Measurements from ENCODE around the gene IPCEF1.

Gene IPCEF1

DNA sequence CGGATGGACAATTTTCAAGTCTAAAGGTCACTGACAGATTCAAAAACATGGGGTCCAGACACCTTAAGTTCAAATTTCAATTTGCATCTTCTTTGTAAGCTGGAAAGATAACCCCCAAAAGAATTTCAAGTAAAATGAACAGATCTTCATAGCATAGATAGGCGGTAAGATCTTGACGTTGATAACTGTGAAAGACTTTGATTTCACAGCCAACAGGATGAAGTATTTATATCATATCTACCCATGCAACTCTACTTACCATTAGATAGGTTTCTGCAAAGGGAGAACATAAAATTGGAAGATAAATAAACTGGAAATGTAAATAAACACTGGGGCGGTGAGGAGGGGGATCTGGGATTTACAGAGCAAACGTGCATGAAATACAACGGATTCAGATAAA, 137.8 kb downstream of the IPCEF1 start:
- Histone ChIP-seq H3K4me1 (ENCODE audit: insufficient read depth, low read length, poor library complexity, severe bottlenecking) (peaks cover 34% of the 10 kb centered on the region), H3K9ac (ENCODE audit: low read depth, low read length, poor library complexity, severe bottlenecking) (no peak overlapping the region), H3K27me3 (ENCODE audit: insufficient read depth, low read length, poor library complexity, severe bottlenecking) (no peaks in the 10 kb centered on the region), H3K4me3 (ENCODE audit: low read length, poor library complexity, severe bottlenecking) (no peak overlapping the region), H3F3A (ENCODE audit: low read depth) (no peaks in the 10 kb centered on the region), H3K9me3 (ENCODE audit: insufficient read depth, low read depth, low read length) (no peaks in the 10 kb centered on the region), H3K36me3 (ENCODE audit: insufficient read depth, low read length) (no peaks in the 10 kb centered on the region), H3K4me2 (ENCODE audit: low read depth, low read length, poor library complexity, severe bottlenecking) (no peak overlapping the region), H4K20me1 (ENCODE audit: insufficient read depth, low read length, poor library complexity, severe bottlenecking) (no peaks in the 10 kb centered on the region), H2AFZ (ENCODE audit: low read length) (no peak overlapping the region), H3K79me2 (ENCODE audit: insufficient read depth, low read length) (no peaks in the 10 kb centered on the region), H3K9me2 (replicated peaks; ENCODE audit: low read depth, low read length) (no peaks in the 10 kb centered on the region)
- TF ChIP-seq EZH2phosphoT487 (IDR thresholded peaks at IDR 0.05; ENCODE audit: borderline replicate concordance), result no peak
- TF ChIP-seq, protein P1, sequence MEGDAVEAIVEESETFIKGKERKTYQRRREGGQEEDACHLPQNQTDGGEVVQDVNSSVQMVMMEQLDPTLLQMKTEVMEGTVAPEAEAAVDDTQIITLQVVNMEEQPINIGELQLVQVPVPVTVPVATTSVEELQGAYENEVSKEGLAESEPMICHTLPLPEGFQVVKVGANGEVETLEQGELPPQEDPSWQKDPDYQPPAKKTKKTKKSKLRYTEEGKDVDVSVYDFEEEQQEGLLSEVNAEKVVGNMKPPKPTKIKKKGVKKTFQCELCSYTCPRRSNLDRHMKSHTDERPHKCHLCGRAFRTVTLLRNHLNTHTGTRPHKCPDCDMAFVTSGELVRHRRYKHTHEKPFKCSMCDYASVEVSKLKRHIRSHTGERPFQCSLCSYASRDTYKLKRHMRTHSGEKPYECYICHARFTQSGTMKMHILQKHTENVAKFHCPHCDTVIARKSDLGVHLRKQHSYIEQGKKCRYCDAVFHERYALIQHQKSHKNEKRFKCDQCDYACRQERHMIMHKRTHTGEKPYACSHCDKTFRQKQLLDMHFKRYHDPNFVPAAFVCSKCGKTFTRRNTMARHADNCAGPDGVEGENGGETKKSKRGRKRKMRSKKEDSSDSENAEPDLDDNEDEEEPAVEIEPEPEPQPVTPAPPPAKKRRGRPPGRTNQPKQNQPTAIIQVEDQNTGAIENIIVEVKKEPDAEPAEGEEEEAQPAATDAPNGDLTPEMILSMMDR (conservative IDR thresholded peaks at IDR 0.05; ENCODE audit: low read length), result no peak

DNA sequence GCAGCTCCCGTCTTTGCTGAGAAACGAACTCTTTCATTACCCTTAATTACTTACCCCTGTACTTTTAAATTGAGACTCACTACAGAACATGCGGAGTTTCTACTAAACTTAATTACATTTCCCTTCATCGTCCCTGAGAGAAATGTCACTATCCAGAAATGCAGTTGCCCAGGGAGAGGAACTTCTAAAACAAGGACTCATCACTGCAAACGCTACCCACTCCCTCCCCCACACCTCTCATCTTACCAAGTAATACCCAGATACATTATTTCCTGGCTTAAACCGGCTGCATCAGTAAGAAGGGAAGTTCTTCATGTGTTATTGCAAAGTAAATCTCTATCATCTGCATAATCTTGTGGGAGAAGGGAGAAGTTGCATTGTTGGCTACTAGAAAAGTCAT, 138.3 kb downstream of the IPCEF1 start:
- no peaks in the 10 kb centered on the region for H3K9me3 ChIP-seq (ENCODE audit: insufficient read depth, low read depth, low read length)
- no peak overlapping the region for H3K9ac ChIP-seq (ENCODE audit: low read depth, low read length, poor library complexity, severe bottlenecking)
- H2AFZ ChIP-seq (ENCODE audit: low read length), result no peak overlapping the region
- no peaks in the 10 kb centered on the region for H4K20me1 ChIP-seq (ENCODE audit: insufficient read depth, low read length, poor library complexity, severe bottlenecking)
- no peaks in the 10 kb centered on the region for H3K79me2 ChIP-seq (ENCODE audit: insufficient read depth, low read length)
- peaks cover 34% of the 10 kb centered on the region for H3K4me1 ChIP-seq (ENCODE audit: insufficient read depth, low read length, poor library complexity, severe bottlenecking)
- no peaks in the 10 kb centered on the region for H3F3A ChIP-seq (ENCODE audit: low read depth)
- no peaks in the 10 kb centered on the region for H3K36me3 ChIP-seq (ENCODE audit: insufficient read depth, low read length)
- H3K4me2 ChIP-seq (ENCODE audit: low read depth, low read length, poor library complexity, severe bottlenecking), result no peak overlapping the region
- TF ChIP-seq, protein P1 (conservative IDR thresholded peaks at IDR 0.05; ENCODE audit: low read length), result no peak
- TF ChIP-seq EZH2phosphoT487 (IDR thresholded peaks at IDR 0.05; ENCODE audit: borderline replicate concordance), result no peak
- H3K9me2 ChIP-seq (replicated peaks; ENCODE audit: low read depth, low read length), result no peaks in the 10 kb centered on the region
- no peaks in the 10 kb centered on the region for H3K27me3 ChIP-seq (ENCODE audit: insufficient read depth, low read length, poor library complexity, severe bottlenecking)
- no peak overlapping the region for H3K4me3 ChIP-seq (ENCODE audit: low read length, poor library complexity, severe bottlenecking)

DNA sequence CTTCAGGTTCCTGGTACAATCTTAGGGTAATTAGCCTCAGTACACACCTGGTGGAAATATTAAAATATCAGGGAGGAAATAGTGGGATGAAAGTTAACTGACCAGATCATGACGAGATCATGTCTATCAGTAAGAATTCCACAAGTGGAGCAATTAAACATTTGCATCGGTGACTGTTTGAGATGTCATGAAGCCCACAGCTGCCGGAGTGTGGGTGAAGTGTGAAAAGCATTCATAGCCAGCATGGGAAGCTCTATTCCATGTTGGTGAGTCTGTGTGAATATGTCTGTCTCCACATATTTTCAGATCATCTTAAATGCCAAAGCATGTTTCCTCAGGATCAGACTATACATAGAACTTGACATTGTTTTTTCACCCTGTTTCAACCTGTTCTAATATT, 142.8 kb downstream of the IPCEF1 start:
- H3K9ac ChIP-seq (ENCODE audit: low read depth, low read length, poor library complexity, severe bottlenecking), result no peak overlapping the region

More for the DNA sequence above, 142.8 kb downstream of the IPCEF1 start:
- Histone ChIP-seq H3K4me3 (ENCODE audit: low read length, poor library complexity, severe bottlenecking) (no peak overlapping the region), H3K4me1 (ENCODE audit: insufficient read depth, low read length, poor library complexity, severe bottlenecking) (peaks cover 7% of the 10 kb centered on the region), H2AFZ (ENCODE audit: low read length) (no peak overlapping the region), H3K27me3 (ENCODE audit: insufficient read depth, low read length, poor library complexity, severe bottlenecking) (no peaks in the 10 kb centered on the region), H3K36me3 (ENCODE audit: insufficient read depth, low read length) (no peaks in the 10 kb centered on the region), H3K9me2 (replicated peaks; ENCODE audit: low read depth, low read length) (no peaks in the 10 kb centered on the region), H4K20me1 (ENCODE audit: insufficient read depth, low read length, poor library complexity, severe bottlenecking) (no peaks in the 10 kb centered on the region), H3K4me2 (ENCODE audit: low read depth, low read length, poor library complexity, severe bottlenecking) (no peak overlapping the region), H3F3A (ENCODE audit: low read depth) (no peaks in the 10 kb centered on the region), H3K9me3 (ENCODE audit: insufficient read depth, low read depth, low read length) (no peaks in the 10 kb centered on the region), H3K79me2 (ENCODE audit: insufficient read depth, low read length) (no peaks in the 10 kb centered on the region)
- TF ChIP-seq, protein P1 (conservative IDR thresholded peaks at IDR 0.05; ENCODE audit: low read length), result no peak
- no peak for TF ChIP-seq EZH2phosphoT487 (IDR thresholded peaks at IDR 0.05; ENCODE audit: borderline replicate concordance)
